HL-60/S4 treated with retinoic acid at 250 ng/mL for 4 days and 3 days (cell line): ENCODE data around the gene JMJD1C.
"Not testable (repeated sequence)": the region's sequence is repeated elsewhere in the genome, so short reads cannot be mapped to it uniquely, and the experiment has no call there.

Source experiments
- in situ Hi-C: fragments of 300-500 bp; cut with MboI; formaldehyde crosslinking; loops from 2 replicates; pipeline ENCODE4 v1.7.0; 2022; ENCODE audit warnings: low sequenced_read_pairs

Gene JMJD1C

DNA sequence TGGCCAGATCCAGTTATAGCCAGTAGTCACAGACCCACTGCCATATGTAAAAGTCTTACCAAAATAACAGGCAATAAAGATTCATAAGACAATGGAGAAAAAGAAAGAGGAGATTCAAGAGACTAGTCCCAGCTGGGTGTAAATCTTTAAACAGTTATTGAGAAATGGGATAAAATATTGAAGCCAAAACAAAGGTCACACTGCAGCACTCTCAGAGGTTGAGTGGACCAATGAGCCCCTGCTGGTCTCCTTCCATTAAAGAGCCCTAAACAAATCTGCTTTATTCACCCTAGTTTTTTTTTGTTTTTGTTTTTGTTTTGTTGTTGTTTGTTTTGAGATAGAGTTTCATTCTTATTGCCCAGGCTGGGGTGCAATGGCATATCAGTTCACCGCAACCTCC lies 98.8 kb downstream of the JMJD1C start:
- in situ Hi-C loops = no loop called here

DNA sequence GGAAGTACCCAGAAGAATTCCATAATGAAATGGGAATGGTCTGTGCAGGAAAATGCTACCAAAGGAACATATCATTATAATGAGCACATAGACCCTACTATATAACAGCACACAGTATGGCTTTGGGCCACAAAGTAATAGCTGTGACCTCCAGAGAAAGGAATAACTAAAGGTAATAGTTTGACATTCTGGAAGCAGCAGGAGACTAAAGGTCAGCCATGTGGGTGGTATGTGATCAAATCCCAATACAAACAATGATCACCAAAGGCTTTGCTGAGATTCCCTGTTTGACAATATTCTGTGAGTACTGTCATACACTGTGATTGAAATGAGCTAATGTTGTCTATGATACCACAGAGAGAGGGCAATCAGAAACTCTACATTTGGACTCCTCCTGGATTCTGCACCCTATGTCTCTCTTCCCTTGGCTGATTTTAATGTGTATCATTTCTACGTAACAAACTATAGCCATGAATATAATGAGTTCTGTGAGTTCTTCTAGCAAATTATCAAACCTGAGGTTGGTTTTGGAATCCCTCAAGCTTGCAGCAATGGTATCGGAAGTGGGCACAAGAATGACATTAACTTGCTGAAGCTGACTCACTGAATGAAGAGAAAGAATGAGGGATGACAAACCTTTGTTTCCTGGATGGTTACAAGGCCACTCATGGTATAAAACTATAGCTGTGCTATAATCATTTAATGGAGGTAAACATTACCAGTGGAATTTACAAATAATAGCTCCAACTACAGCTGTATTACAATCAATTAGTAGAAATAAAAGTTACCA lies 99.6 kb downstream of the JMJD1C start:
- in situ Hi-C loops = no loop called here

DNA sequence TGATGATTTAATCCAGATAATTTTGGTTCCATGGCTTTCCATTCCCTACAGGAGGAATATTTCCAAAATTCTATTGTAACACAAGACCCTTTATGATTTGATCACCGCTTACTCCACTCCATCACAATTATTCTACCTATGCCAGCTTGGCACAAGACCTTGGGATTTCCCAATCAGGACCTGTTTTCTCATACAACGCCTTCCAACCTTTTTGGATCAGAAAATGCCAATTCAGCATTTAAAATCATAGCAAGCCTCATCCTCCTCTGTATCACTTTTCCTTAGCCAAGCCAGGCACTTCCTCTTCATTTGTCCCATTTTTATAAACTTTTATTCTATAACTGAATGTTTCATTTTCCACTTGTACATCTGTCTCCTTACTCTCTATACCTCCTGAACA lies 100.9 kb downstream of the JMJD1C start:
- in situ Hi-C loops = no loop called here

DNA sequence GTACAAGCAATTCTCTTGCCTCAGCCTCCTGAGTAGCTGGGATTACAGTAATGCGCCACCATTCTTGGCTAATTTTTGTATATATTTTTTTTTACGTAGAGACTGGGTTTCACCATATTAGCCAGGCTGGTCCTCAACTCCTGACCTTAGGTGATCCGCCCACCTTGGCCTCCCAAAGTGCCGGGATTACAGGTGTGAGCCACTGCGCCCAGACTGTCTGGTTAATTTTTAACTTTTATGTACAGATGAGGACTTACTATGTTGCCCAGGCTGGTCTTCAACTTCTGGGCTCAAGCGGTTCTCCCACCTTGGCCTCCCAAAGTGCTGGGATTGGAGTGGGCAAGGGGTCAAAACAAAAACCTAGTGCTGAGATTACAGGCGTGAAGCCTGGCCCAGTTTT lies 101.8 kb downstream of the JMJD1C start:
- in situ Hi-C loops = no loop called here

DNA sequence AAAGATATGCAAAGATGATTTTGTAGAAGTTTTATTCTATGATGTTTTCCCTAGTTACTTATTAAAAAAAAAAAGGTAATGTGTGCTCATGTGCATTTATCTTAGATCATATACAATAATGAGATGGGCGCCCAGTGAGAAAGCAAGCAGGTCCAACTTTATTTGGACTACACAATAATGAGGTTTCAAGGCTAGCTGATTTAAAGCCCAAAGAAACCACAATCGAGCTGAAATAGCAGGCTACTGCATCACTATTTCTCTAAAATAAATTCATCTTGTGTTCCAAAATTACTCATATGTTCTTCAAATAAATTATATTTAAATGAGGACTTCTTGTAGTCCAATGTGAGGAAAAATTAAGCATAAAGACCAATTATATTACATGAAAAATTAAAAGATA lies 110.1 kb downstream of the JMJD1C start:
- in situ Hi-C loops = no loop called here

DNA sequence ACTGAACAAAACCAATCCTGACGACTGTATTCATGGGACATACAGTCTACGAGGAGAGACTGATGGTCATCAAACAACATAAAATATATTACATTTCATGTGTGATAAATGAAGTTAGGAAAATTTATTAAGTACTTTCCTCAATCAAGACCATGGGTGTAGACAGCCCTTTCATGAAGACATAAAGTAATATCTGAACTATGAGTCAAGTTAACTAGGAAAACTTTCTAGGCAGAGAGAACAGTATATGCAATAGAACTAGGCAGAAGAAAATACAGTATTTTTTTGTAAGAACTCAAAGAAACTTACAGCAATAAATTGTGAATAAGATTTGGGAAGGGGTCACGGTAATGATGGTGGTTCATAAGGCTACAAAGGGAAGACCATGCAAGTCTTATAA lies 112.8 kb downstream of the JMJD1C start:
- in situ Hi-C loops = no loop called here

DNA sequence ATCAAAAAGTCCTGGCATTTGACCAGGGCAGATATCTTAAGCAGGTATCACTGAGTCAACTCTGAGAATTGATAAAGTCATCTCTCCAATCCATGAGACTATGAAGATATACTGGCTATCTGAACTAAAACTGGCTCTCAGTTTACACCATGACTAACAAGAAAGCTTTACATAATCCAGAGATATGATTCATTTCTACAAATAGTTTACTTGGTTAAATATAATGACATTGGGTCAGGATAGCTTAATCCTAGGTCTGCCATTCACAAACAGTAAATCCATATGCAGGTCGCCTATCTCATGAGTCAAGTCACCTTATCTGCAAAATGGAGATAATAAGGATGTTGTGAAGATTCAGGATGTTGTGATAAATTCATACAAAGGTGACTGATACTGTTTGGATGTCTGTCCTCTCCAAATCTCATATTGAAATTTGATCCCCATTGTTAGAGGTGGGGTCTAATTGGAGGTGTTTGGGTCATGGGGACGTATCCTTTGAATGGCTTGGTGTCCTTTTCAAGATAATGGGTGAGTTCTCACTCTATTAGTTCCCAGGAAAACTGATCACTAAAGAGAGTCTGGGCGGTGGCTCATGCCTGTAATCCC lies 117.4 kb downstream of the JMJD1C start:
- in situ Hi-C loops = no loop called here

DNA sequence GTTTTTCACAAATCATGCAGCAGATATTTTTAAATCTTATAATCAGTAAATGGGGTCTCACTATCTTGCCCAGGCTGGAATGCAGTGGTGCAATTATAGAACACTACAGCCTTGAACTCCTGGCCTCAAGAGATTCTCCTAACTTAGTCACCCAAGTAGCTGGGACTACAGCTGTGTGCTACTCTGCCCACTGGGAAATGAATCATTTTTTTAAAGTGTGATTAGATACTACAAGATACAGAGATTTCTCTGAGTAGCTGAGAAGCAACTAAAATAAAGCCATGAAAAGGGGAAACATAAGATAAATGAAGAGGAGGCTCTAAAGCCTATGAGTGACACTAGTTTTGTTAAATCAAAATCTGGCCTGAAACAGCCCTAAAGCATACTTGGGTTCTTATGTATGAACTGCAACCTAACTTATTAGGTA lies 119.7 kb downstream of the JMJD1C start:
- in situ Hi-C loops = no loop called here

DNA sequence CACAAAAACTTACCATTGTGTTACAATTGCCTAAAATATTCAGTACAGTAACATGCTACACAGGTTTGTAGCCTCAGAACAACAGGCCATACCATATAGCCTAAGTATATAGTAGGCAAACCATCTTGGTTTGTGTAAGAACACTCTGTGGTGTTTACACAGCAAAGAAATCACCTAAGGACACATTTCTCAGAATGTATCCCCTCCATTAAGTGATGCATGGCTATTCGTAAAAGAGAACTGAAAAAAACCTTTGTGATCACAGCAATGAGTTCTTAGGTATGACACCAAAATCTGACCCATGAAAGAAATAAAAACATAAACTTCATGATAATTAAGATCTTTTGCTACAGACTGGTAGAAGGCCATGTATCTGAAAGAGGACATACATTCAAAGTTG lies 121.5 kb downstream of the JMJD1C start:
- in situ Hi-C loops = no loop called here

DNA sequence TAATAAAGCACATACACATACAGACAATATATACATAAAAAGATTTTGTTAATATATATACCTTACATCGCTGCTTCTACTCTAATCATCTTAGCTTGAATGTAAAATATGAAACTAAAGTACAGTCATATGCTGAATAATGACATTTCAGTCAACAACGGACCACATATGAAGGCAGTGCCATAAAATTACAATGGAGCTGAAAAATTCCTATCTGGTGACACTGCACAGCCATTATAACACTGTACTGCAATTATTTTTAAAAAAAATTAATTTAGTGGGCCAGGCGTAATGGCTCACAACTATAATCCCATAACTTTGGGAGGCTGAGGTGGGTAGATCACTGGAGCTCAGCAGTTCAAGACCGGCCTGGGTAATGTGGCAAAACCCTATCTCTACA lies 122.3 kb downstream of the JMJD1C start:
- in situ Hi-C loops = no loop called here

DNA sequence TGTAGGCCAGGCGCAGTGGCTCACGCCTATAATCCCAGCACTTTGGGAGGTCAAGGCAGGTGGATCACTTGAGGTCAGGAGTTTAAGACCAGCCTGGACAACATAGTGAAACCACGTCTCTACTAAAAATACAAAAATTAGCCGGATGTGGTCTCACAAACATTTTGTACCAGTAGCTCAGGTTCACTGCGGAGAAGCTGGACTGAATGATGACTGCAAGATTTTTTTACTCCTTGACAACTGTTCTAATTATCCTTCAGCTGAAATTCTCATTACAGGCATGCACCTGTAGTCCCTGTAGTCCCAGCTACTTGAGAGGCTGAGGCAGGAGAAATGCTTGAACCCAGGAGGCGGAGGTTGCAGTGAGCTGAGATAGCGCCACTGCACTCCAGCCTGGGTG lies 126.1 kb downstream of the JMJD1C start:
- in situ Hi-C loops = not testable (repeated sequence)

DNA sequence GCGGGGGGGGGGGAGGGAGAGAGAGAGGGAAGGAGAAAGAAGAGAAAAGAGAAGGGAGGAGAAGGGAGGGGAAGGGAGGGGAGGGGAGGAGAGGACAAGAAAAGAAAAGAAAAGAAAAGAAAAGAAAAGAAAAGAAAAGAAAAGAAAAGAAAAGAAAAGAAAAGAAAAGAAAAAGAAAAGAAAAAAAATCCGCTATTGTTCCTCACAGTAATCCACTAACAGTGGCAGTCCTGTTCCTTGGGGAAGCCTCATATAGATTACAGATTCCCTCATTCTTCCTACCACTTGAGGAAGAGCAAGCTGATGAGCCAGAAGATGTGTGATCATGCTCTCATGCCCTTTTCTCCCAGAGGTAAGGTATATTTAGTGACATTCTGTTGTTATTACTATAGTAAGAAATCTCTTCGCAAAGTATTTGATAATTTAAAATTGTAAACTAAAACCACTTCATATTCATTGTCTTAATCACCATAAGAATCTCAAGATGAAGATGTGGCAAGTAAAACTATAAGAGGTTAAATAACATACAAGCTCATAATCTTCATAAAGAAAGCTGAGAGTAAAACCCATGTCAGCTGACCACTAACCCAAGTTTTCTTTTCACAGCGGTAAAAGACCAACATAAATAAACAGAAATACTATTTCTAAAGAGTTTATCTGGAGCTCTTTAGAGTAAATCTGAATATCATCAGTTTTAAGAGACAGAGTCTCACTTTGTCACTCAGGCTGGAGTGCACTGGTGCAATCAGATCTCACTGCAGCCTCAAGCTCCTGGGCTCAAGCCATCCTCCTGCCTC lies 128.1 kb downstream of the JMJD1C start:
- in situ Hi-C loops = no loop called here

DNA sequence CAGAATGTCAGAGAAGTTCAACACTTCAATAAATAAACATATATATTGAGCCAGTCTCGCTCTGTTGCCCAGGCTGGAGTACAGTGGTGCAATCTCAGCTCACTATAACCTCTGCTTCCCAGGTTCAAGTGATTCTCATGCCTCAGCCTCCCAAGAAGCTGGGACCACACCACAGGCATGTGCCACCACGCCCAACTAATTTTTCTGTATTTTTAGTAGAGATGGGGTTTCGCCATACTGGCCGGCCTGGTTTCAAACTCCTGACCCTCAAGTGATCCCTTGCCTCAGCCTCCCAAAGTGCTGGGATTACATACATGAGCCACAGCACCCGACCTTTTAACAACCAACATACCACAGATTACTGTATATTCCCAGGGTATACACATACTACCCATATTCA lies 134.2 kb downstream of the JMJD1C start:
- in situ Hi-C loops = no loop called here

DNA sequence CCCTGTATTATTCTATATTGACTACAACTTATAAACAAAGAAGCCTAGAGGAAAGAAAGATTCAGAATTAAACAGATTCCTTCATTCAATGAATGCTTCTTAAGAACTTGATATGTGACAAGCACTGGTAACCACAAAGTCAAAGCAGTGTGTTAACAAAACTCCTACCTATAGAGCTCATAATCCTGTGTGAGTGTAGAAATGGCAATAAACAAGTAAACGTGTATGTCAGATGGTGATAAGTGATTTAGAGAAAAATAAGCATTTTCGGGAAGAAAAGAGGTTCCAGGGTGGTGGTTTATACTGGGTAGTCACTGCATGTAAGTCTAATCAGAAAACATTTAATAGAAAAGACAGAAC lies 141.3 kb downstream of the JMJD1C start:
- in situ Hi-C loops = no loop called here

DNA sequence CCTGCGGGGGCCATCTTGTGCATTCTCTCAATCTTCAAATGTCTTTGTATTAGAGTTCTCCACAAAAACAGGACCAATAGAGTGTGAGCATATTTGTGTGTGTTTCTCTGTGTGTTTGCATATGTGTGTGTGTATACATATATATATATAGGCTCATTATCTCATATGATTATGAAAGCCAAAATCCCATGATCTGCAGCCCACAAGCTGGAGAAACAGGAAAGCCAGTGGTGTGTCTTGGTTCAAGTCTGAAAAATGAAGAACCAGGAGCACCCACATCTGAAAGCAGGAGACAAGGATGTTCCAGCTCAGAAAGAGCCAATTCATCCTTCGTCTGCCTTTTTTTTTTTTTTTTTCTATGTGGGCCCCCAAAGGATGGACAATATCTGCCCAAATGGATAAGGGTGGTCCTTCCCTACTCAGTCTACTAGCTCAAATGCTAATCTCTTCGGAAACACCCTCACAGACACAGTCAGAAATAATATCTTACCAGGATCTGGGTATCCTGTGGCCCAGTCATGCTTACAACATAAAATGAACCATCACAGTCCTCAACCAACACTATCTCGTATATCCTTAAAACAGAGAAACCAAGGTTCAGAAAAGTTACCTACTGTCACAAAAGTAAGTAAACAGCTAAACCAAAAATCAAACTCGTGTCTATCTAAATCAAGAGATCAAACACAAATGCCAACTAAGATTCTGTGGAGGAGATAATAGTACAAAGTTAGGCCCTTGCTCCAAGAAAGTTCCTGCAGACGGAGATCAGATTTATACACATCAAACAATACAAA lies 141.9 kb downstream of the JMJD1C start:
- in situ Hi-C loops = no loop called here

DNA sequence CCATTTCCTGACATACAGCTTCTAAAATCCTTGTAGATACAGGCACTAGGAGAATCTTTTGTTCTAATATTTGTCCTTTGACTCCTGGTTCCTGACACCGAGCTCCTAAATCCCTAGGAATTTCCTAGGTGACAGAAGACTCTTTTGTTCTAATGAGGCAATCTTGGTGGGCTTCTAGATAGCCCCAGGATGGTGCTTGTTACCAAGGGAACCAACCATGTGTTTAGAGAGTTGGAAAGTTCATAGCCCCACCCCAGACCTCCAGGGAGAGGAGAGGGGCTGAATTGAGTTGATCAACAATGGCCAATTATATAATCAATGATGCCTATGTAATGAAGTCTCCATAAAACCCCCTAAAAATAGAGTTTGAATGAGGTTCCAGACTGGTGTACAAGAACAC lies 145.1 kb downstream of the JMJD1C start:
- in situ Hi-C loops = no loop called here

DNA sequence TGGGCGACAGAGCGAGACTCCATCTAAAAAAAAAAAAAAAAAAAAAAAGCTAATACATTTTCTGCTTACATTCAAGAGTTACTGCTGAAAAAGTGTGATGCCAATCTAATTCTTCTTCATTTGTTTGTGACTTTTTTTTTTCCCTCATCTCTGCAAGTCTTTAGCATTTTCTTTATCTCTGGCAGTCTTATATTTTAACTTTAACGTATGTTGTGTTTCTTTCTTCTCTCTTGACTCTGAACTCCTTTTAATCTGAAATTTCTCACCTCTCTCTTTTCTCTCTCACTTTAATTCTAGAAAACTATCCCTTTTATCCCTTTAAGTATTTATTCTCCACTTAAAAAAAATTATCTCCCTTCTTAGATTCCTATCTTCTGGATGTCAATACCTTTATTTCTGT lies 146.5 kb downstream of the JMJD1C start:
- in situ Hi-C loops = no loop called here

DNA sequence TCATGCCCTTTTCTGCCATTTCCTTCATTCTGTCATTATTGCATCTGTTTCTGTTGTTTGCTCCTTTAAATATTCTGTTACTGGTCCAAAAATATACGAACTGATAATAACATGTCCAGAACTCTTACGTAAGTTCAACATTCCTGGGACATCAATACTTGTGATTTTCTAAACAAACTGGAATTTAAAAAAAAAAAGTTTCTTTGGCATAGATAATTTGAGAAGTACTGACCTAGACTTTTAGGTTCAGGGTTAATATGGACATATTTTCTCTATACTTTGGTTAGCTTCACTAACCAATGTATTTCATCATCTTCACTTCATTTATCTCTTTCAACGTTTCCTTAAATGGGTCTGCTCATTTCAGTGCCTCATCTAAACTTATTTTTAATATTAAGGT lies 147.3 kb downstream of the JMJD1C start:
- in situ Hi-C loops = no loop called here

DNA sequence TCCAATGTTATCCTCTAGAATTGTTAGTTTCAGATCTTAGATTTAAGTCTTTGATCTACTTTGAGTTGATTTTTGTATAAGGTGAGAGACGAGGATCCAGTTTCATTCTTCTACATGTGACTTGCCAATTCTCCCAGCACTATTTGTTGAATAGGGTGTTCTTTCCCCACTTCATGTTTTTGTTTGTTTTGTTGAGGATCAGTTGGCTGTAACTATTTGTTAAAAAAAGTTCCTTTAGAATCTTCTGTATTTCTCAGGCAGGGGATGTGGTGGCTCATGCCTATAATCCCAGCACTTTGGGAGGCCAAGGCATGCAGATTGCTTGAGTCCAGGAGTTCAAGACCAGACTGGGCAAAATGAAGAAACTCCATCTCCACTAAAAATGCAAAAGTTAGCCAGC lies 151.8 kb downstream of the JMJD1C start:
- in situ Hi-C loops = no loop called here

DNA sequence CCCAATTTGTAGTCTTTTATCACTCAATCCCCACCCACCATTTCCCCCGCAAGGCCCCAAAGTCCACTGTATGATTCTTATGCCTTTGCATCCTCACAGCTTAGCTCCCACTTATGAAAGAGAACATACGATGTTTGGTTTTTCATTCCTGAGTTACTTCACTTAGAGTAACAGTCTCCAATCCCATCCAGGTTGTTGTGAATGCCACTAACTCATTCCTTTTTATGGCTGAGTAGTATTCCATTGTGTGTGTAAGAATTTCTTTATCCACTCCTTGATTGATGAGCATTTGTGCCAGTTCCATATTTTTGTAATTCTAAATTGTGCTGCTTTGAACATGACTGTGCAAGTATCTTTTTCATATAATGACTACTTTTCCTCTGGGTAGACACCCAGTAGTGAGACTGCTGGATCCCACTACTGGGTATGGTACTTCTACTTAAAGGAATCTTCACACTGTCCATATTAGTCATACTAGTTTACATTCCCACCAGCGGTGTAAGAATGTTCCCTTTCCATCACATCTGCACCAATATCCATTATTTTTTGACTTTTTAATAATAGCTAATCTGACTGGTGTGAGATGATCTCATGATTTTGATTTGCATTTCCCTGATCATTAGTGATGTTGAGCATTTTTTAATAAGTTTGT lies 152.6 kb downstream of the JMJD1C start:
- in situ Hi-C loops = no loop called here

DNA sequence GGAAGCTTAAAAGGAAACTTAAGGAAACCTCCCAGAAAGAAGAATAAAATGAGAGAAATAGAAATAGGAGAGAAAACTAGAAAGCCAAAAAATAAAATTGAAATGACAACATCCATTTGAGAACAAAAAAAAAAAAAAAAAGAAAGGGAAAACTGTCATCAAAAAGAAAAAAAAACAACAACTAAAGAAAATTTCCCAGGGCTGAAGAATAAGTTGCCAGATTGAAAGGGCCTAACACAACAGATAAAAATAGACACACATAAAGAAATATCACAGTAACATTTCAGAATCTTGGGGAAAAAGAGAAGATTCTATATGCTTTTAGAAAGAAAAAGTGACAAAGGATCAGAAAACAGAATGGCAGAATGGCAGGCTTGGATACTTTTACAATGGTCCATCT lies 157.1 kb downstream of the JMJD1C start:
- in situ Hi-C loops = no loop called here
